Liver (tissue), 9 donors: ENCODE data around the gene DNMBP. TPM values are rescaled to one million over a fixed set of nuclear protein-coding genes. Genes with fewer than 3 reads are reported as not detected.

Experiments used
- DNase-seq: peaks from one replicate; pipeline ENCODE4 v3.0.0-alpha.2; 2017; ENCODE audit warnings: low spot score
- H3K27ac ChIP-seq, 2 donors: one replicate each; pipeline ENCODE4 v1.7.0; 2013; ENCODE audit warnings: inconsistent platforms in 2 of 2, low read length in 2 of 2, control low read depth in 1 of 2, low read depth in 1 of 2, mild to moderate bottlenecking in 1 of 2
- H3K27me3 ChIP-seq, 4 donors: one replicate each; pipeline versions ENCODE4 v1.6.1 to v1.7.0; 2013; ENCODE audit warnings: low read length in 3 of 4, inconsistent platforms in 1 of 4, mild to moderate bottlenecking in 1 of 4, moderate library complexity in 1 of 4; ENCODE audit not compliant: control insufficient read depth in 4 of 4, insufficient read depth in 4 of 4
- H3K36me3 ChIP-seq, 4 donors: one replicate each; pipeline versions ENCODE4 v1.6.1 to v1.7.0; 2013; ENCODE audit warnings: low read length in 3 of 4, mild to moderate bottlenecking in 3 of 4, low read depth in 1 of 4, moderate library complexity in 1 of 4; ENCODE audit not compliant: control insufficient read depth in 4 of 4, insufficient read depth in 3 of 4
- H3K4me1 ChIP-seq, 4 donors: one replicate each; pipeline versions ENCODE4 v1.6.1 to v1.7.0; 2013; ENCODE audit warnings: low read length in 3 of 4, mild to moderate bottlenecking in 3 of 4, moderate library complexity in 1 of 4; ENCODE audit not compliant: control insufficient read depth in 4 of 4, insufficient read depth in 4 of 4
- H3K4me3 ChIP-seq, 3 donors: one replicate each; pipeline versions ENCODE4 v1.6.1 to v1.7.0; 2013; ENCODE audit warnings: low read length in 3 of 3, control low read depth in 1 of 3, low read depth in 1 of 3, mild to moderate bottlenecking in 1 of 3
- H3K9ac ChIP-seq, 2 donors: one replicate each; pipeline ENCODE4 v1.7.0; 2013; ENCODE audit warnings: low read length in 2 of 2, mild to moderate bottlenecking in 2 of 2, moderate library complexity in 2 of 2, control low read depth in 1 of 2, low read depth in 1 of 2
- H3K9me3 ChIP-seq, 4 donors: one replicate each; pipeline versions ENCODE4 v1.6.1 to v1.7.0; 2013; ENCODE audit warnings: low read length in 3 of 4; ENCODE audit not compliant: control insufficient read depth in 4 of 4
- EGR1 ChIP-seq, 2 donors: IDR thresholded peaks; 2 replicates each; pipeline ENCODE4 v1.6.1; 2016 to 2018; ENCODE audit warnings: antibody characterized with exemption in 2 of 2, low read depth in 2 of 2
- FOXA1 ChIP-seq: IDR thresholded peaks from 2 replicates; pipeline ENCODE4 v1.6.1; 2016; ENCODE audit warnings: antibody characterized with exemption
- FOXA2 ChIP-seq: IDR thresholded peaks from 2 replicates; pipeline ENCODE4 v1.6.1; 2016; ENCODE audit warnings: antibody characterized with exemption
- GABPA ChIP-seq, 2 donors: IDR thresholded peaks in 1 of 2; conservative IDR thresholded peaks in 1 of 2; 2 replicates each; pipeline ENCODE4 v1.6.1; 2016; ENCODE audit warnings: antibody characterized with exemption in 2 of 2, mild to moderate bottlenecking in 1 of 2, moderate library complexity in 1 of 2
- HNF4A ChIP-seq, 2 donors: conservative IDR thresholded peaks; 2 replicates each; pipeline ENCODE4 v1.6.1; 2016; ENCODE audit warnings: antibody characterized with exemption in 2 of 2, mild to moderate bottlenecking in 2 of 2
- HNF4G ChIP-seq: IDR thresholded peaks from 2 replicates; pipeline ENCODE4 v1.6.1; 2016; ENCODE audit warnings: antibody characterized with exemption
- JUND ChIP-seq, 2 donors: IDR thresholded peaks; 2 replicates each; pipeline ENCODE4 v1.6.1; 2016; ENCODE audit warnings: antibody characterized with exemption in 2 of 2
- NR2F2 ChIP-seq: IDR thresholded peaks from 2 replicates; pipeline ENCODE4 v1.6.1; 2016; ENCODE audit warnings: antibody characterized with exemption
- RAD21 ChIP-seq, 2 donors: IDR thresholded peaks; 2 replicates each; pipeline ENCODE4 v1.6.1; 2016; ENCODE audit warnings: antibody characterized with exemption in 2 of 2, mild to moderate bottlenecking in 2 of 2
- RXRA ChIP-seq, 2 donors: IDR thresholded peaks; 2 replicates each; pipeline ENCODE4 v1.6.1; 2017 to 2018; ENCODE audit warnings: antibody characterized with exemption in 2 of 2, mild to moderate bottlenecking in 1 of 2
- SP1 ChIP-seq: IDR thresholded peaks from 2 replicates; pipeline ENCODE4 v1.6.1; 2018; ENCODE audit warnings: antibody characterized with exemption, mild to moderate bottlenecking
- TAF1 ChIP-seq: conservative IDR thresholded peaks from 2 replicates; pipeline ENCODE4 v1.6.1; 2016; ENCODE audit warnings: antibody characterized with exemption, mild to moderate bottlenecking
- YY1 ChIP-seq: IDR thresholded peaks from 2 replicates; pipeline ENCODE4 v1.6.1; 2016; ENCODE audit warnings: antibody characterized with exemption, mild to moderate bottlenecking
- WGBS: extraction: QIAGEN DNeasy Blood & Tissue Kit; methylation state at CpG from one replicate; pipeline ENCODE4 v1.1.7; 2013; 5-methylcytosine and 5-hydroxymethylcytosine counted together
- polyA plus RNA-seq, 2 donors: library from polyadenylated mRNA; stranded (reverse) in 1 of 2; unstranded in 1 of 2; fragments of 200-250 nt in 1 of 2; fragments of >200 nt in 1 of 2; fragmentation: Nextera tagmentation in 1 of 2; extraction: Ambion mirVana in 1 of 2; gene quantifications; one replicate each; pipeline versions ENCODE4 v1.2.1 to v1.2.3, GENCODE V29; 2013 to 2015
- total RNA-seq, 2 donors: library from RNA; depleted of rRNA; stranded (reverse); fragments of >200 nt; gene quantifications; one replicate each; pipeline ENCODE4 v1.2.3, GENCODE V29; 2014
- TF ChIP-seq, protein P1 (sequence below): IDR thresholded peaks from 2 replicates; pipeline ENCODE4 v1.6.1; 2016; ENCODE audit warnings: antibody characterized with exemption
- TF ChIP-seq, protein P2 (sequence below): IDR thresholded peaks from 2 replicates; pipeline ENCODE4 v1.6.1; 2016; ENCODE audit warnings: antibody characterized with exemption
- TF ChIP-seq, protein P3 (sequence below): IDR thresholded peaks from 2 replicates; pipeline ENCODE4 v1.6.1; 2016; ENCODE audit warnings: antibody characterized with exemption
- TF ChIP-seq, protein P4 (sequence below): IDR thresholded peaks from 2 replicates; pipeline ENCODE4 v1.6.1; 2016; ENCODE audit warnings: antibody characterized with exemption, mild to moderate bottlenecking
- TF ChIP-seq, protein P5 (sequence below): fragments of 150-350 bp; IDR thresholded peaks from 2 replicates; pipeline ENCODE4 v1.5.1; 2017; ENCODE audit warnings: improper control_type of control experiment, low read depth, low read length; ENCODE audit not compliant: missing input control
- donor health status: healthy.
- donor health status: healthy.
- donor health status: healthy.
- donor health status: healthy.
- donor health status: healthy.

Gene DNMBP
- total and polyA plus RNA-seq, 4 donors, result 3.8 to 12.6 (median 5.3) TPM

DNA sequence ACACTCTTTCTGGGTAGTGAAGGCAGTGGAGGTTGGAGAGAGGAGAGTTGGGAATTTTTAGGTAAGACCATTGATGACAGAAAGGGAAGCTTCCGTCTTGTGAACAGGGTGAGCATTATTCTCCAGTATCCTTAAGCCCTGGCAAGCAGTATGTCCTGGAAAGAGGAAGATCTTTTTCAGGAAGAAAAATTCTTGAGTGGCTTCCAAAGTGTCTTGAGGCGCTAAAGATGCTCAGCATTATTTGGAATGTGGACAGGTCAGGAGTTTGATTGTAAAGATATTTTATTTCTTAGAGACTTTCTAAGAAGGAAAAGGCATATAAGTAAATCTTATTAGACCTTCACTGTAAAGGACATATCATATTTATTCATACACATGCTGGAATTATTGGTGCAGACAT, 173.0 kb downstream of the DNMBP start:
- no peak overlapping the region for H3K9ac ChIP-seq
- H3K9me3 ChIP-seq, result no peaks in the 10 kb centered on the region
- no peaks in the 10 kb centered on the region for H3K27me3 ChIP-seq
- H3K4me1 ChIP-seq, result no peaks in the 10 kb centered on the region
- DNase-seq, result no peak
- no peak overlapping the region for H3K27ac ChIP-seq
- H3K36me3 ChIP-seq, result peaks cover 11 to 56% (median 51%) of the 10 kb centered on the region in 4 donors
- TF ChIP-seq, protein P1, sequence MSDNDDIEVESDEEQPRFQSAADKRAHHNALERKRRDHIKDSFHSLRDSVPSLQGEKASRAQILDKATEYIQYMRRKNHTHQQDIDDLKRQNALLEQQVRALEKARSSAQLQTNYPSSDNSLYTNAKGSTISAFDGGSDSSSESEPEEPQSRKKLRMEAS, result no peak
- TF ChIP-seq RXRA (IDR thresholded peaks at IDR 0.05) (no peak), HNF4A (conservative IDR thresholded peaks at IDR 0.05) (no peak), EGR1 (IDR thresholded peaks at IDR 0.05; ENCODE audit: low read depth in 2 of 2) (no peak), TAF1 (no peak), RAD21 (IDR thresholded peaks at IDR 0.05) (no peak), SP1 (no peak), HNF4G (no peak), YY1 (no peak)
- TF ChIP-seq, protein P2, sequence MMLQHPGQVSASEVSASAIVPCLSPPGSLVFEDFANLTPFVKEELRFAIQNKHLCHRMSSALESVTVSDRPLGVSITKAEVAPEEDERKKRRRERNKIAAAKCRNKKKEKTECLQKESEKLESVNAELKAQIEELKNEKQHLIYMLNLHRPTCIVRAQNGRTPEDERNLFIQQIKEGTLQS, result no peak
- TF ChIP-seq, protein P3, sequence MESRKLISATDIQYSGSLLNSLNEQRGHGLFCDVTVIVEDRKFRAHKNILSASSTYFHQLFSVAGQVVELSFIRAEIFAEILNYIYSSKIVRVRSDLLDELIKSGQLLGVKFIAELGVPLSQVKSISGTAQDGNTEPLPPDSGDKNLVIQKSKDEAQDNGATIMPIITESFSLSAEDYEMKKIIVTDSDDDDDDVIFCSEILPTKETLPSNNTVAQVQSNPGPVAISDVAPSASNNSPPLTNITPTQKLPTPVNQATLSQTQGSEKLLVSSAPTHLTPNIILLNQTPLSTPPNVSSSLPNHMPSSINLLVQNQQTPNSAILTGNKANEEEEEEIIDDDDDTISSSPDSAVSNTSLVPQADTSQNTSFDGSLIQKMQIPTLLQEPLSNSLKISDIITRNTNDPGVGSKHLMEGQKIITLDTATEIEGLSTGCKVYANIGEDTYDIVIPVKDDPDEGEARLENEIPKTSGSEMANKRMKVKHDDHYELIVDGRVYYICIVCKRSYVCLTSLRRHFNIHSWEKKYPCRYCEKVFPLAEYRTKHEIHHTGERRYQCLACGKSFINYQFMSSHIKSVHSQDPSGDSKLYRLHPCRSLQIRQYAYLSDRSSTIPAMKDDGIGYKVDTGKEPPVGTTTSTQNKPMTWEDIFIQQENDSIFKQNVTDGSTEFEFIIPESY, result no peak
- TF ChIP-seq, protein P4, sequence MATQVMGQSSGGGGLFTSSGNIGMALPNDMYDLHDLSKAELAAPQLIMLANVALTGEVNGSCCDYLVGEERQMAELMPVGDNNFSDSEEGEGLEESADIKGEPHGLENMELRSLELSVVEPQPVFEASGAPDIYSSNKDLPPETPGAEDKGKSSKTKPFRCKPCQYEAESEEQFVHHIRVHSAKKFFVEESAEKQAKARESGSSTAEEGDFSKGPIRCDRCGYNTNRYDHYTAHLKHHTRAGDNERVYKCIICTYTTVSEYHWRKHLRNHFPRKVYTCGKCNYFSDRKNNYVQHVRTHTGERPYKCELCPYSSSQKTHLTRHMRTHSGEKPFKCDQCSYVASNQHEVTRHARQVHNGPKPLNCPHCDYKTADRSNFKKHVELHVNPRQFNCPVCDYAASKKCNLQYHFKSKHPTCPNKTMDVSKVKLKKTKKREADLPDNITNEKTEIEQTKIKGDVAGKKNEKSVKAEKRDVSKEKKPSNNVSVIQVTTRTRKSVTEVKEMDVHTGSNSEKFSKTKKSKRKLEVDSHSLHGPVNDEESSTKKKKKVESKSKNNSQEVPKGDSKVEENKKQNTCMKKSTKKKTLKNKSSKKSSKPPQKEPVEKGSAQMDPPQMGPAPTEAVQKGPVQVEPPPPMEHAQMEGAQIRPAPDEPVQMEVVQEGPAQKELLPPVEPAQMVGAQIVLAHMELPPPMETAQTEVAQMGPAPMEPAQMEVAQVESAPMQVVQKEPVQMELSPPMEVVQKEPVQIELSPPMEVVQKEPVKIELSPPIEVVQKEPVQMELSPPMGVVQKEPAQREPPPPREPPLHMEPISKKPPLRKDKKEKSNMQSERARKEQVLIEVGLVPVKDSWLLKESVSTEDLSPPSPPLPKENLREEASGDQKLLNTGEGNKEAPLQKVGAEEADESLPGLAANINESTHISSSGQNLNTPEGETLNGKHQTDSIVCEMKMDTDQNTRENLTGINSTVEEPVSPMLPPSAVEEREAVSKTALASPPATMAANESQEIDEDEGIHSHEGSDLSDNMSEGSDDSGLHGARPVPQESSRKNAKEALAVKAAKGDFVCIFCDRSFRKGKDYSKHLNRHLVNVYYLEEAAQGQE, result no peak
- no peak overlapping the region for H3K4me3 ChIP-seq
- WGBS, result 93% methylated on average over 2 of the region's 2 CpGs

DNA sequence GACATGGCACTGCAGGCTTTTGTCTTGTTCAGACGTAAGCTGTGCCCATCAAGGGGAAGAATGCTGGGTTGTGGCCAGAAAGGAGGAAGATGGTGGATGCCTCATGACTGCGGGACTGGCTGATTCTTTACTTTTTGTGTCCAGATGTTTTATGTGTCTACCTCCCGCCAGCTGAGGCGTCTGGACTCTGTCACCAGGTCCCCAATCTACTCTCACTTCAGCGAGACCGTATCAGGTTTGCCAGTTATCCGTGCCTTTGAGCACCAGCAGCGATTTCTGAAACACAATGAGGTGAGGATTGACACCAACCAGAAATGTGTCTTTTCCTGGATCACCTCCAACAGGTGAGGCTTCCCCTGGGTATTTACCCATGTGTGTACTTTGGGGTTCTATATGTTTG, 173.8 kb downstream of the DNMBP start:
- H3K9me3 ChIP-seq, result no peaks in the 10 kb centered on the region
- peaks cover 11 to 59% (median 57%) of the 10 kb centered on the region in 4 donors for H3K36me3 ChIP-seq
- H3K4me1 ChIP-seq, result no peaks in the 10 kb centered on the region
- DNase-seq, result no peak
- no peak overlapping the region for H3K9ac ChIP-seq
- H3K27ac ChIP-seq, result no peak overlapping the region
- no peak overlapping the region for H3K4me3 ChIP-seq
- whole genome bisulfite sequencing, result 95% methylated on average over 8 of the region's 8 CpGs
- no peaks in the 10 kb centered on the region for H3K27me3 ChIP-seq
- TF ChIP-seq, protein P5, sequence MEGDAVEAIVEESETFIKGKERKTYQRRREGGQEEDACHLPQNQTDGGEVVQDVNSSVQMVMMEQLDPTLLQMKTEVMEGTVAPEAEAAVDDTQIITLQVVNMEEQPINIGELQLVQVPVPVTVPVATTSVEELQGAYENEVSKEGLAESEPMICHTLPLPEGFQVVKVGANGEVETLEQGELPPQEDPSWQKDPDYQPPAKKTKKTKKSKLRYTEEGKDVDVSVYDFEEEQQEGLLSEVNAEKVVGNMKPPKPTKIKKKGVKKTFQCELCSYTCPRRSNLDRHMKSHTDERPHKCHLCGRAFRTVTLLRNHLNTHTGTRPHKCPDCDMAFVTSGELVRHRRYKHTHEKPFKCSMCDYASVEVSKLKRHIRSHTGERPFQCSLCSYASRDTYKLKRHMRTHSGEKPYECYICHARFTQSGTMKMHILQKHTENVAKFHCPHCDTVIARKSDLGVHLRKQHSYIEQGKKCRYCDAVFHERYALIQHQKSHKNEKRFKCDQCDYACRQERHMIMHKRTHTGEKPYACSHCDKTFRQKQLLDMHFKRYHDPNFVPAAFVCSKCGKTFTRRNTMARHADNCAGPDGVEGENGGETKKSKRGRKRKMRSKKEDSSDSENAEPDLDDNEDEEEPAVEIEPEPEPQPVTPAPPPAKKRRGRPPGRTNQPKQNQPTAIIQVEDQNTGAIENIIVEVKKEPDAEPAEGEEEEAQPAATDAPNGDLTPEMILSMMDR, result no peak
- TF ChIP-seq GABPA (IDR thresholded peaks at IDR 0.05 in 1 of 2, conservative IDR thresholded peaks at IDR 0.05 in 1 of 2) (no peak), JUND (IDR thresholded peaks at IDR 0.05) (no peak), YY1 (no peak), HNF4A (conservative IDR thresholded peaks at IDR 0.05) (no peak), FOXA1 (no peak), NR2F2 (no peak), SP1 (no peak), RAD21 (IDR thresholded peaks at IDR 0.05) (no peak), FOXA2 (no peak), TAF1 (no peak), HNF4G (no peak), EGR1 (IDR thresholded peaks at IDR 0.05; ENCODE audit: low read depth in 2 of 2) (no peak)
- TF ChIP-seq, protein P2, result no peak
- TF ChIP-seq, protein P4, result no peak
- TF ChIP-seq, protein P3, result no peak
